Measurements from ENCODE around the gene ASCL3.
A peak's percentile ranks its signal among the peaks of the same experiment; 100 is the strongest.
"Not testable (repeated sequence)": the region's sequence is repeated elsewhere in the genome, so short reads cannot be mapped to it uniquely, and the experiment has no call there.

Gene ASCL3

DNA sequence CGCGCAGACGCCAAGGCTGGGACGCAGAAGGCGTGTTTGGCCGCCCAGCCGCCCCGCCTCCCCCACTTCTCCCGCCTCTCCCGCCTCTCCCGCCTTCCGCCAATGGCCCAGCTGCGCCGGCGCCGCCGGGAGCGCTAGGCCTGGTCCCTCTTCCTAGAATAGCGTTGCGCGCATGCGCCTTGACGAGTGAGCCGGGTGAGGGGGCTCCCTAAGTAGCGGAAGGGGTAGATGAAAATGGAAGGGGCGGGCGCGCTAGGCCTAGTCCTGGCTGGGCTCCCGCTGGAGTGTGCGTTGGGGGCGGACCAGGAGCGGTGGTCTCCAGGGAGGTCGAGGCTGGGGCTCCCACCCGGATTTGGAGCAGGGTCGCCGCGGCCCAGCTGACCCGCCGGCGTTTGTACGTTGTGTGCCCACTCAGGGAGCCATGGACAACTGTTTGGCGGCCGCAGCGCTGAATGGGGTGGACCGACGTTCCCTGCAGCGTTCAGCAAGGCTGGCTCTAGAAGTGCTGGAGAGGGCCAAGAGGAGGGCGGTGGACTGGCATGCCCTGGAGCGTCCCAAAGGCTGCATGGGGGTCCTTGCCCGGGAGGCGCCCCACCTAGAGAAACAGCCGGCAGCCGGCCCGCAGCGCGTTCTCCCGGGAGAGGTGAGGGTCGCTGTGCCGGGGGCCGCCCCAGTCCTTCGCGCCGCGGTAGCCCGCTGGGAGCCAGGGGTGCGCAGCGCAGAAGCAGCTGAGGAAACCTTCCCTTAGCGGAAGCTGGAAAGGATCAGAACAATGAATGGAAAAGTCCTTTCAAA lies 31.6 kb downstream of the ASCL3 start, which contains the start of gene AKIP1:
Gene AKIP1, plus strand, starts transcription at position 161 of the 795 bp plus-strand sequence. Its CDS starts 261 bp downstream, at position 422.
- Histone ChIP-seq H3K9ac (ENCODE audit: low read depth in 1 of 2, low read length in 2 of 2) (peak within 1 kb of the TSS; percentile 69 to 92), H3K27me3 (ENCODE audit: control insufficient read depth in 1 of 2, insufficient read depth in 2 of 2, low read length in 2 of 2) (no peaks in the 10 kb centered on the region), H3K27ac (ENCODE audit: low read depth, low read length) (peak within 1 kb of the TSS; percentile 73), H3K36me3 (ENCODE audit: control insufficient read depth in 1 of 2, insufficient read depth in 2 of 2, low read length in 2 of 2) (peaks cover 0 to 1% of the 10 kb centered on the region in 2 donors), H3K9me3 (ENCODE audit: control insufficient read depth in 1 of 2, low read length in 2 of 2) (no peaks in the 10 kb centered on the region), H3K4me1 (ENCODE audit: control insufficient read depth in 1 of 2, insufficient read depth in 2 of 2, low read length in 2 of 2) (peaks cover 12 to 18% of the 10 kb centered on the region in 2 donors), H3K4me3 (ENCODE audit: low read depth in 1 of 2, low read length in 2 of 2) (peak within 1 kb of the TSS; percentile 88 to 94)

GRCh38 chr11:8910649-8911026 lies 32.2 kb downstream of the ASCL3 start:
- Histone ChIP-seq H3K9ac (ENCODE audit: low read depth in 1 of 2, low read length in 2 of 2) (peak overlapping the region; percentile 60 to 63), H3K9me3 (ENCODE audit: control insufficient read depth in 1 of 2, low read length in 2 of 2) (no peaks in the 10 kb centered on the region), H3K27ac (ENCODE audit: low read depth, low read length) (no peak overlapping the region), H3K4me1 (ENCODE audit: control insufficient read depth in 1 of 2, insufficient read depth in 2 of 2, low read length in 2 of 2) (peaks cover 12 to 18% of the 10 kb centered on the region in 2 donors), H3K4me3 (ENCODE audit: low read depth in 1 of 2, low read length in 2 of 2) (peak overlapping the region; percentile 76 to 88), H3K27me3 (ENCODE audit: control insufficient read depth in 1 of 2, insufficient read depth in 2 of 2, low read length in 2 of 2) (no peaks in the 10 kb centered on the region), H3K36me3 (ENCODE audit: control insufficient read depth in 1 of 2, insufficient read depth in 2 of 2, low read length in 2 of 2) (no peaks in the 10 kb centered on the region)

DNA sequence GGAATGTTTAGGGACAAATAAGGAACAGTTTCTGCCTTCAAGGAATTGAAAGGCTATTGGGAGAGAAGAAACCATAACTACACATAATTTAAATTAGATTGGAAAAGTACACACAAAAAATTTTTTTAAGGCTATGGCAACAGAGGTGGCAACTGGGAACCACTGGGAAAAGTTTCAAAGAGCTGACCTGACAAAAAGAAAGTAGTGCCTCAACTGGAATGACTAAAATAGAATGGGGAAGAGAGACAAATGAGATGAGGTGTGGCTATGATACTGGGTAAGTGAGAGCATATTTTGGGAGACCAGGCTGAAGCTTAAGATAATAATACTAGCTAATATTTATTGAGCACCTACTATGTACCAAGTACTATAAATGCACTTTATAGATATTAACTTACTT lies 34.7 kb downstream of the ASCL3 start:
- Histone ChIP-seq H3K9ac (ENCODE audit: low read depth in 1 of 2, low read length in 2 of 2) (no peak overlapping the region), H3K36me3 (ENCODE audit: control insufficient read depth in 1 of 2, insufficient read depth in 2 of 2, low read length in 2 of 2) (no peaks in the 10 kb centered on the region), H3K9me3 (ENCODE audit: control insufficient read depth in 1 of 2, low read length in 2 of 2) (no peaks in the 10 kb centered on the region), H3K27ac (ENCODE audit: low read depth, low read length) (no peak overlapping the region), H3K4me3 (ENCODE audit: low read depth in 1 of 2, low read length in 2 of 2) (no peak overlapping the region), H3K27me3 (ENCODE audit: control insufficient read depth in 1 of 2, insufficient read depth in 2 of 2, low read length in 2 of 2) (no peaks in the 10 kb centered on the region), H3K4me1 (ENCODE audit: control insufficient read depth in 1 of 2, insufficient read depth in 2 of 2, low read length in 2 of 2) (peaks cover 0 to 6% of the 10 kb centered on the region in 2 donors)

DNA sequence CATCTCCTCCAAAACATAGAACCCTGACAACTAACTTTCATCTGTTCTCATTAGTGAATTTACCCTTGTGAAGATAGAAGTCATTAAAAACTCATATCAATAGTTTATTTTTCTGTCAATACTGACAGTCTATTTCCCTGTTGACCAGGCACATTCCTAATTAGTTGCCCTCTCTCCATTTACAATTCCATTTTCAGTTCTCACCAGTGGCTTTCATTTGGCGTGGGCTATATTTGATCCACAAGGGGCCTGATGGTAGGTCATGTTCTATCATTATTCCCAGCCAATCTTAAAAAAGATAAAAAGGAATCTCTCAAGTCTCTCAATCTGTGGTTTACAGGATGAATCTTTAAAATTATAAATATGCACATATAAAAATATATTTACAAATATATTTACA lies 35.7 kb downstream of the ASCL3 start:
- Histone ChIP-seq H3K9ac (ENCODE audit: low read depth in 1 of 2, low read length in 2 of 2) (no peak overlapping the region), H3K4me3 (ENCODE audit: low read depth in 1 of 2, low read length in 2 of 2) (no peak overlapping the region)

GRCh38 chr11:8905528-8906165 lies 37.2 kb downstream of the ASCL3 start:
- no peaks in the 10 kb centered on the region for H3K9me3 ChIP-seq (ENCODE audit: control insufficient read depth in 1 of 2, low read length in 2 of 2)
- H3K9ac ChIP-seq (ENCODE audit: low read depth in 1 of 2, low read length in 2 of 2): no peak overlapping the region
- H3K27ac ChIP-seq (ENCODE audit: low read depth, low read length): no peak overlapping the region
- H3K4me1 ChIP-seq (ENCODE audit: control insufficient read depth in 1 of 2, insufficient read depth in 2 of 2, low read length in 2 of 2): peaks cover 0 to 6% of the 10 kb centered on the region in 2 donors
- no peak overlapping the region for H3K4me3 ChIP-seq (ENCODE audit: low read depth in 1 of 2, low read length in 2 of 2)
- no peaks in the 10 kb centered on the region for H3K36me3 ChIP-seq (ENCODE audit: control insufficient read depth in 1 of 2, insufficient read depth in 2 of 2, low read length in 2 of 2)
- no peaks in the 10 kb centered on the region for H3K27me3 ChIP-seq (ENCODE audit: control insufficient read depth in 1 of 2, insufficient read depth in 2 of 2, low read length in 2 of 2)

More for the DNA sequence above, 35.7 kb downstream of the ASCL3 start:
- no peaks in the 10 kb centered on the region for H3K9me3 ChIP-seq (ENCODE audit: control insufficient read depth in 1 of 2, low read length in 2 of 2)
- H3K27ac ChIP-seq (ENCODE audit: low read depth, low read length): no peak overlapping the region
- H3K4me1 ChIP-seq (ENCODE audit: control insufficient read depth in 1 of 2, insufficient read depth in 2 of 2, low read length in 2 of 2): peaks cover 0 to 6% of the 10 kb centered on the region in 2 donors
- H3K27me3 ChIP-seq (ENCODE audit: control insufficient read depth in 1 of 2, insufficient read depth in 2 of 2, low read length in 2 of 2): no peaks in the 10 kb centered on the region
- no peaks in the 10 kb centered on the region for H3K36me3 ChIP-seq (ENCODE audit: control insufficient read depth in 1 of 2, insufficient read depth in 2 of 2, low read length in 2 of 2)

GRCh38 chr11:8899119-8899753 lies 43.6 kb downstream of the ASCL3 start:
- Histone ChIP-seq H3K4me1 (ENCODE audit: control insufficient read depth in 1 of 2, insufficient read depth in 2 of 2, low read length in 2 of 2) (no peaks in the 10 kb centered on the region), H3K9ac (ENCODE audit: low read depth in 1 of 2, low read length in 2 of 2) (no peak overlapping the region), H3K4me3 (ENCODE audit: low read depth in 1 of 2, low read length in 2 of 2) (no peak overlapping the region), H3K36me3 (ENCODE audit: control insufficient read depth in 1 of 2, insufficient read depth in 2 of 2, low read length in 2 of 2) (no peaks in the 10 kb centered on the region), H3K27ac (ENCODE audit: low read depth, low read length) (no peak overlapping the region), H3K9me3 (ENCODE audit: control insufficient read depth in 1 of 2, low read length in 2 of 2) (peaks cover 10 to 14% of the 10 kb centered on the region in 2 donors), H3K27me3 (ENCODE audit: control insufficient read depth in 1 of 2, insufficient read depth in 2 of 2, low read length in 2 of 2) (no peaks in the 10 kb centered on the region)

DNA sequence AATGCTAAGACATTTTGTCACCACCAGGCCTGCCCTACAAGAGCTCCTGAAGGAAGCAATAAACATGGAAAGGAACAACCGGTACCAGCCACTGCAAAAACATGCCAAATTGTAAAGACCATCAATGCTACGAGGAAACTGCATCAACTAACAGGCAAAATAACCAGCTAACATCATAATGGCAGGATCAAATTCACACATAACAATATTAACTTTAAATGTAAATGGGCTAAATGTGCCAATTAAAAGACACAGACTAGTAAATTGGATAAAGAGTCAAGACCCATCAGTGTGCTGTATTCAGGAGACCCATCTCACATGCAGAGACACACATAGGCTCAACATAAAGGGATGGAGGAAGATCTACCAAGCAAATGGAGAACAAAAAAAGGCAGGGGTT lies 51.6 kb downstream of the ASCL3 start:
- H3K9ac ChIP-seq (ENCODE audit: low read depth in 1 of 2, low read length in 2 of 2); H3K4me3 ChIP-seq (ENCODE audit: low read depth in 1 of 2, low read length in 2 of 2); H3K4me1 ChIP-seq (ENCODE audit: control insufficient read depth in 1 of 2, insufficient read depth in 2 of 2, low read length in 2 of 2); H3K27ac ChIP-seq (ENCODE audit: low read depth, low read length); H3K36me3 ChIP-seq (ENCODE audit: control insufficient read depth in 1 of 2, insufficient read depth in 2 of 2, low read length in 2 of 2); H3K27me3 ChIP-seq (ENCODE audit: control insufficient read depth in 1 of 2, insufficient read depth in 2 of 2, low read length in 2 of 2); H3K9me3 ChIP-seq (ENCODE audit: control insufficient read depth in 1 of 2, low read length in 2 of 2): not testable (repeated sequence)
